ENCODE data around the gene STAC2. TPM values are rescaled to one million over a fixed set of nuclear protein-coding genes. Genes with fewer than 3 reads are reported as not detected.

The STAC2 gene
- polyA plus RNA-seq, 3 donors: not detected

DNA sequence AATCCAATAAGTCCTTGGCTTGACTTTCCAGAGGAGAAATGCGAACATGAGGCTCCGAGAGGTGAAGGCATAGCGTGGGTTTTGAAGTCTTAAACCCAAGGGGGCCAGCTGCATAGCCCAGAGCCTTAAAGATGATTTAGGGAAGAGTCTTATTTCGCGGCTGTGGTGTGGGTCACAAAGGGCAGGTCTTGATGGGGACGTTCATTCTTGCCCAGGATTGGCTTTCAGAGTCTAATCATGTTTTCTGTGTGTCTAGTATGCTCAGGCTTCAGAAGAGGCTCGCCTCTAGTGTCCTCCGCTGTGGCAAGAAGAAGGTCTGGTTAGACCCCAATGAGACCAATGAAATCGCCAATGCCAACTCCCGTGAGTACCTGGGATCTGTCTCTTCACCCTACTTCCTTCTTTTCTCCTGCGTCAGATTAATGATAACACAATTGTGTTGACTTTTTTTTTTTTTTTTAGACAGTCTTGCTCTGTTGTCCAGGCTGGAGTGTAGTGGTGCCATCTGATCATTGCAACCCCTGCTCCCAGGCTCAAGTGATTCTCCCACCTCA, 24.7 kb downstream of the STAC2 start:
- intact Hi-C loops (cut with micrococcal nuclease): no loop called here
- peak overlapping the region; percentile 92 for H3K4me2 ChIP-seq (replicated peaks; ENCODE audit: extremely low read depth, low read length, poor library complexity, severe bottlenecking)
- Mint-ChIP-seq H3K27me3 (ENCODE audit: low read depth in 3 of 3) (peaks cover 0 to 2% (median 0%) of the 10 kb centered on the region in 3 donors), H3K9me3 (no peaks in the 10 kb centered on the region), H3K36me3 (peaks cover 40 to 43% of the 10 kb centered on the region in 2 donors), H3K4me1 (peaks cover 40% of the 10 kb centered on the region), H3K27ac (peak overlapping the region; percentile 97 to 100 (median 99)), H3K4me3 (peak overlapping the region; percentile 97 to 99)
- H4K20me1 ChIP-seq (ENCODE audit: insufficient read depth, low read length): peaks cover 40% of the 10 kb centered on the region
- DNase-seq: no peak
- peaks cover 28% of the 10 kb centered on the region for H3K79me2 ChIP-seq (ENCODE audit: insufficient read depth, low read length)
- no peaks in the 10 kb centered on the region for H3K27me3 ChIP-seq (ENCODE audit: control insufficient read depth in 2 of 2, insufficient read depth in 2 of 2, low read length in 2 of 2)
- peaks cover 47 to 57% of the 10 kb centered on the region in 2 donors for H3K4me1 ChIP-seq (ENCODE audit: control insufficient read depth in 1 of 2, insufficient read depth in 2 of 2, low read length in 2 of 2)
- TF ChIP-seq, protein P1, sequence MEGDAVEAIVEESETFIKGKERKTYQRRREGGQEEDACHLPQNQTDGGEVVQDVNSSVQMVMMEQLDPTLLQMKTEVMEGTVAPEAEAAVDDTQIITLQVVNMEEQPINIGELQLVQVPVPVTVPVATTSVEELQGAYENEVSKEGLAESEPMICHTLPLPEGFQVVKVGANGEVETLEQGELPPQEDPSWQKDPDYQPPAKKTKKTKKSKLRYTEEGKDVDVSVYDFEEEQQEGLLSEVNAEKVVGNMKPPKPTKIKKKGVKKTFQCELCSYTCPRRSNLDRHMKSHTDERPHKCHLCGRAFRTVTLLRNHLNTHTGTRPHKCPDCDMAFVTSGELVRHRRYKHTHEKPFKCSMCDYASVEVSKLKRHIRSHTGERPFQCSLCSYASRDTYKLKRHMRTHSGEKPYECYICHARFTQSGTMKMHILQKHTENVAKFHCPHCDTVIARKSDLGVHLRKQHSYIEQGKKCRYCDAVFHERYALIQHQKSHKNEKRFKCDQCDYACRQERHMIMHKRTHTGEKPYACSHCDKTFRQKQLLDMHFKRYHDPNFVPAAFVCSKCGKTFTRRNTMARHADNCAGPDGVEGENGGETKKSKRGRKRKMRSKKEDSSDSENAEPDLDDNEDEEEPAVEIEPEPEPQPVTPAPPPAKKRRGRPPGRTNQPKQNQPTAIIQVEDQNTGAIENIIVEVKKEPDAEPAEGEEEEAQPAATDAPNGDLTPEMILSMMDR (IDR thresholded peaks at IDR 0.05): no peak
- H3K27ac ChIP-seq (ENCODE audit: low read depth in 1 of 2, low read length in 2 of 2): peak overlapping the region; percentile 82 to 100
- peaks cover 39 to 41% of the 10 kb centered on the region in 2 donors for H3K36me3 ChIP-seq (replicated peaks in 1 of 2; ENCODE audit: control insufficient read depth in 1 of 2, insufficient read depth in 2 of 2, low read length in 2 of 2)
- whole genome bisulfite sequencing (ENCODE audit: insufficient coverage): 40% methylated on average over 6 of the region's 11 CpGs
- H3K4me3 ChIP-seq (replicated peaks in 1 of 3; ENCODE audit: low read depth in 2 of 3, low read length in 3 of 3): peak overlapping the region; percentile 61 to 91 (median 90)
- H2AFZ ChIP-seq (ENCODE audit: insufficient read depth, low read depth, low read length, poor library complexity, severe bottlenecking): peak overlapping the region; percentile 73
- no peaks in the 10 kb centered on the region for H3K9me3 ChIP-seq (replicated peaks in 1 of 2; ENCODE audit: control insufficient read depth in 1 of 2, insufficient read depth in 1 of 2, low read length in 2 of 2)
- H3K9ac ChIP-seq (ENCODE audit: insufficient read depth, low read length, poor library complexity, severe bottlenecking): peak overlapping the region; percentile 89

DNA sequence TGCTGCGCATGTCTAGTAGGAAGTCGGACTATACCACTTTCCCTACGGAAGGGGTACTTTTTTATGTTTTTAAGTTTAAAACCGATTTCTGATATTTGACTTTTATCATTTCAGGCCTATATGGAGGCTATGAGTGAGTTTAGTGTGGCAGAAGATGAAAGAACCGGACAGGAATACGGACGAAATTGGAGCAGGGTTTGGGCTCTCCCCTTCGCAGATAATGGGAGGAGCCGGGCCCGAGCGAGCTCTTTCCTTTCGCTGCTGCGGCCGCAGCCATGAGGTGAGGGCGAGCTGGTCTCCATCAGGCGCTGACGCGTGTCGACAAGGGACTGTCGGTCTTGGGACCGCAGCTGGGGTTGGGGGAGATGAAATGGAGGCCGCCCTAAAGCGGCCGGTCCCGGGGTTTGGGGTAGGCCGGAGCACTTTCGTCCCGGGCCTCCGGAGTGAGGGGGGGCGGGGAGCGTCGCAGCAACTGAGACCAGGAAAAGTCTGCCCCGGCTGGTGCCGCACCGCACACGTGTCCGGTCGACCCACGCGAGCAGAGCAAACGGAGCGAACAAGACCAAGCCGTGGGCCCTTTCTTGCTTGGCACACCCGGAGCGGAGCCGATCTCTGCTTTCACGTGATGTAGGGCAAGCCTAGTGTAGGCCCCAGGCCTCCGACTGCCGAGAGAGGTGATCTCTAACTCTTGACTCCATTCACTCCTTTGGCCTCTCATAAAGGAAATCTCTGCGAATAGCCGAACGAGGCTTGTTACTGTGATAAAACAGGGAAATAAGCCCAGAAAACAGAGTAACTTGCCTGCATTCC, 25.5 kb downstream of the STAC2 start, which contains the start of gene RPL19:
TSS of gene RPL19 (plus strand) at position 214 of the 810 bp plus-strand sequence. CDS start at position 276, 62 bp downstream.
- H3K36me3 Mint-ChIP-seq: peaks cover 43% of the 10 kb centered on the region in 2 donors
- Histone ChIP-seq H3K36me3 (replicated peaks in 1 of 2; ENCODE audit: control insufficient read depth in 1 of 2, insufficient read depth in 2 of 2, low read length in 2 of 2) (peaks cover 39 to 41% of the 10 kb centered on the region in 2 donors), H3K4me1 (ENCODE audit: control insufficient read depth in 1 of 2, insufficient read depth in 2 of 2, low read length in 2 of 2) (peaks cover 51 to 63% of the 10 kb centered on the region in 2 donors), H3K4me2 (replicated peaks; ENCODE audit: extremely low read depth, low read length, poor library complexity, severe bottlenecking) (peak within 1 kb of the TSS; percentile 92), H3K27ac (ENCODE audit: low read depth in 1 of 2, low read length in 2 of 2) (peak within 1 kb of the TSS; percentile 82 to 100), H2AFZ (ENCODE audit: insufficient read depth, low read depth, low read length, poor library complexity, severe bottlenecking) (peak within 1 kb of the TSS; percentile 73), H4K20me1 (ENCODE audit: insufficient read depth, low read length) (peaks cover 40% of the 10 kb centered on the region), H3K9ac (ENCODE audit: insufficient read depth, low read length, poor library complexity, severe bottlenecking) (peak within 1 kb of the TSS; percentile 89), H3K4me3 (replicated peaks in 1 of 3; ENCODE audit: low read depth in 2 of 3, low read length in 3 of 3) (peak within 1 kb of the TSS; percentile 61 to 91 (median 90)), H3K9me3 (replicated peaks in 1 of 2; ENCODE audit: control insufficient read depth in 1 of 2, insufficient read depth in 1 of 2, low read length in 2 of 2) (no peaks in the 10 kb centered on the region), H3K79me2 (ENCODE audit: insufficient read depth, low read length) (peaks cover 28% of the 10 kb centered on the region), H3K27me3 (ENCODE audit: control insufficient read depth in 2 of 2, insufficient read depth in 2 of 2, low read length in 2 of 2) (no peaks in the 10 kb centered on the region)
- H3K27me3 Mint-ChIP-seq (ENCODE audit: low read depth in 3 of 3): peaks cover 0 to 2% (median 0%) of the 10 kb centered on the region in 3 donors
- DNase-seq: no peak
- TF ChIP-seq, protein P1 (IDR thresholded peaks at IDR 0.05): no peak
- peak within 1 kb of the TSS; percentile 97 to 99 for H3K4me3 Mint-ChIP-seq
- H3K27ac Mint-ChIP-seq: peak within 1 kb of the TSS; percentile 97 to 100 (median 99)
- intact Hi-C loops (cut with micrococcal nuclease): no loop called here
- no peaks in the 10 kb centered on the region for H3K9me3 Mint-ChIP-seq
- H3K4me1 Mint-ChIP-seq: peaks cover 47% of the 10 kb centered on the region
- WGBS (ENCODE audit: insufficient coverage): under 1% methylated on average over 41 of the region's 52 CpGs

Data from CD14-positive monocyte (primary cell).